Spinal cord (tissue), 10 donors: ENCODE results near the gene SRSF11. TPM values are rescaled to one million over a fixed set of nuclear protein-coding genes. Genes with fewer than 3 reads are reported as not detected.
"Not testable (repeated sequence)": the region's sequence is repeated elsewhere in the genome, so short reads cannot be mapped to it uniquely, and the experiment has no call there.

Experiments
- DNase-seq, 6 donors: peaks; one replicate each; pipeline versions ENCODE4 v3.0.0 to v3.0.0-alpha.2; 2013 to 2015; ENCODE audit warnings: low spot score in 6 of 6, low read depth in 4 of 6
- H3K27ac ChIP-seq: one replicate; pipeline ENCODE4 v1.5.1; 2013; ENCODE audit warnings: low read depth, low read length, control low read depth
- H3K27me3 ChIP-seq: one replicate; pipeline ENCODE4 v1.6.1; 2013; ENCODE audit warnings: low read length; ENCODE audit not compliant: control insufficient read depth, insufficient read depth
- H3K36me3 ChIP-seq: one replicate; pipeline ENCODE4 v1.6.1; 2013; ENCODE audit warnings: low read length; ENCODE audit not compliant: control insufficient read depth, insufficient read depth
- H3K4me1 ChIP-seq: one replicate; pipeline ENCODE4 v1.6.1; 2013; ENCODE audit warnings: low read length; ENCODE audit not compliant: control insufficient read depth, insufficient read depth
- H3K4me3 ChIP-seq: one replicate; pipeline ENCODE4 v1.5.1; 2013; ENCODE audit warnings: low read depth, low read length, control low read depth
- H3K9me3 ChIP-seq: one replicate; pipeline ENCODE4 v1.6.1; 2013; ENCODE audit warnings: low read length; ENCODE audit not compliant: control insufficient read depth, insufficient read depth
- WGBS: methylation state at CpG from one replicate; pipeline ENCODE4 v1.1.5; 2013; ENCODE audit warnings: missing lambda C conversion rate; ENCODE audit not compliant: insufficient coverage; 5-methylcytosine and 5-hydroxymethylcytosine counted together
- polyA plus RNA-seq, 2 donors: library from polyadenylated mRNA; unstranded; fragments of 120-200 nt; gene quantifications; one replicate each; pipeline ENCODE4 v1.2.1, GENCODE V29; 2013; ENCODE audit not compliant: insufficient read length in 2 of 2
- total RNA-seq, 2 donors: library from RNA; depleted of rRNA in 1 of 2; stranded (reverse); fragments of 120-200 nt in 1 of 2; fragments of >200 nt in 1 of 2; gene quantifications; one replicate each; pipeline versions ENCODE4 v1.2.3 to v1.2.4, GENCODE V29; 2013 to 2014
- donor health status: healthy.

Gene SRSF11
- total and polyA plus RNA-seq, 4 donors, result 189 to 248 (median 211) TPM

DNA sequence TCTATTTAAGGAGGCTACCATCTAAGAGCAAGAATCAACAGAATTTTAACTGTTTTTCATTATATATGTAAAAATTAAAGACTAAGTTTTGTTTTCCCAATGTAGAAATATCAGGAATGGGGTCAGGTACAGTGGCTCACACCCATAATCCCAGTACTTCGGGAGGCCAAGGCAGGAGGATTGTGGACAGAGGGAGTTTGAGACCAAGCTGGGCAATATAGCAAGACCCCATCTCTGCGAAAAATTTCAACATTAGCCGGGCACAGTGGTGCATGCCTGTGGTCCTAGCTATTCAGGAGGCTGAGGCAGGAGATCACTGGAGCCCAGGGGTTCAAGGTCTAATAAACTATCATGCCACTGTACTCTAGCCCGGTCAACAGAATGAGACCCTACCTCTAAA lies 21.1 kb upstream of the SRSF11 start:
- no peak overlapping the region for H3K4me3 ChIP-seq
- no peaks in the 10 kb centered on the region for H3K9me3 ChIP-seq
- H3K4me1 ChIP-seq, result no peaks in the 10 kb centered on the region
- no peaks in the 10 kb centered on the region for H3K36me3 ChIP-seq
- WGBS, result 100% methylated on average over 1 of the region's 4 CpGs
- H3K27ac ChIP-seq, result no peak overlapping the region
- DNase-seq, result no peak
- H3K27me3 ChIP-seq, result no peaks in the 10 kb centered on the region

DNA sequence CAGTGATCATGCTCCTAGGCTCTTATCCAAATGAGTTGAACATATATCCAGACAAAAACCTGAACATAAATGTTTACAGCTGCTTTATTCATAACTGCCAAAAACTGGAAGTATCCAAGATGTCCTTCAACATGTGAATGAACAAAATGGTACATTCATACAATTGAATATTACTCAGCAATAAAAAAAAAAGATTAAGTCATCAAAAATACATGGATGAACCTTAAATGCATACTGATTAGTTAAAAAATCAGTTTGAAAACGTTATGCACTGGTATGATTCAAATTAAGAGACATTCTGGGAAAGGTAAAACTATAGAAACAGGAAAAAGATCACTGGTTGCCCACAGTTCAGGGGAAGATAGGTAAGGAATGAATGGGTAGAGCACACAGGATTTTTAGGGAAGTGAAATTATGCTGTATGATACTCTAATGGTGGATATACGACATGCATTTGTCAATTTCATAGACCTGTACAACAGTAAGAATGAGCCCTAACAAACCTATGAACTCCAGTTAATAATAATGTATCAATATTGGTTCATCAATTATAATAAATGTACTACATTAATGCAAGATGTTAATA lies 18.9 kb upstream of the SRSF11 start:
- H3K4me3 ChIP-seq, result no peak overlapping the region
- H3K4me1 ChIP-seq, result peaks cover 6% of the 10 kb centered on the region
- H3K36me3 ChIP-seq, result peaks cover 2% of the 10 kb centered on the region
- H3K27me3 ChIP-seq, result no peaks in the 10 kb centered on the region
- no peak for DNase-seq
- no peaks in the 10 kb centered on the region for H3K9me3 ChIP-seq
- H3K27ac ChIP-seq, result no peak overlapping the region
- 70% methylated on average over 1 of the region's 2 CpGs for WGBS

DNA sequence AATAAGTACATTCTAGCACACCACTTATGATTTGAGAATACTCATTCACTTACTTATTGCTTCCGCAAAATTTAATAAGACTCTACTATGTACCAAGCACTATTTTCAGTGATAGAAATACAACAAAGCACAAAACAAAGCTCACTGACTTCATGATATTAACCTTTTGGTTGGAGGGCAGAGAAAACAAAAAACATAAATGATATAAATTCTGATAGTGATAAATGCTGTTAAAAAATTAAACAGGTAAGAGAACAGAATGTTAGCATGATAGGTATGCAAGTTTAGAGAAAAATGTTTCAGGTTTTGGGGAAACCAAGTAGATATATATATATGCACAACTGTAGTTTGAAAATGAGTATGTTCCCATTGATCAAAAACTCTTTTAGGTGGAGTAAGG lies 17.0 kb upstream of the SRSF11 start:
- peak overlapping the region; percentile 94 for H3K4me3 ChIP-seq
- peaks cover 5% of the 10 kb centered on the region for H3K36me3 ChIP-seq
- H3K4me1 ChIP-seq, result peaks cover 6% of the 10 kb centered on the region
- no peaks in the 10 kb centered on the region for H3K9me3 ChIP-seq
- DNase-seq, result no peak
- no peaks in the 10 kb centered on the region for H3K27me3 ChIP-seq
- no peak overlapping the region for H3K27ac ChIP-seq
- WGBS, result no CpG with 5 or more reads among the region's 1 CpG

DNA sequence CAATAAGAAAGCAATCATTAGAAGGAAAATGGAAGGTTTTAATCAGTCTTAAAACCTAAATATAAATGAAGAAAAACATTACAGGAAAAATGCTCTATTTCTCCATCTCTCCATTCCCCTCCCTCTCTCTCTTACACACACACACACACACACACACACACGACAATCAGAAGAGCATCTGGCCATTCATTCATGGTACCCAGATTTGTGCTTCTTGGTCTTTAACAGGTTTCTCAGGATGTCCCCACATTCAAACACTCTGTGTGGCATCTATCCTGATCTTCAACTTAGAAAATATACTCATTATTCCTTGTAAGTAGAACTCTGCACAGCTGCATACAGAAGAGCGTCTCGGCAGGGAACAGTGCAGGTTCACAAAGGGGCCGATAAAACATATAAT lies 16.6 kb upstream of the SRSF11 start:
- Histone ChIP-seq H3K36me3 (peaks cover 5% of the 10 kb centered on the region), H3K27ac (peak overlapping the region; percentile 96), H3K4me1 (peaks cover 6% of the 10 kb centered on the region), H3K27me3 (no peaks in the 10 kb centered on the region), H3K9me3 (no peaks in the 10 kb centered on the region), H3K4me3 (peak overlapping the region; percentile 94)
- peak in 1 of 6 donors; percentile 29 for DNase-seq
- 0% methylated on average over 4 of the region's 4 CpGs for WGBS

DNA sequence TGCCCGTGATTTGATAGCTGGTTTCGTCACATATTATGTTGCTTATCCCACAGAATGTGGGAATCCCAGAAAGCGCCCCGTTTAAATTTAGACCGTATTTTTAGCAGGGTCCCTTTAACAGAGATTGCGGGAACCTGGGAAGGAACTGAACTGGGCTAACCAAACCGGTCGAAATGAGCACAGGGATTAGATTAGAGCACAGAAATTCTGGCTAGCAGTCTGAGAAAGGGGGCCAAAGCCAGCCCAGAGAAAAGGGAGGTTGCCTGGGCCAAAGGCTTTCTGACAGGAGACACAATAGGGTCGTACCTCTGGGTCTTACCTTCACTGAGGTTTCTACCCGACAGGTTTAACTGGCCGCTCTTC lies 16.1 kb upstream of the SRSF11 start:
- Histone ChIP-seq H3K36me3 (peaks cover 5% of the 10 kb centered on the region), H3K4me3 (peak overlapping the region; percentile 94), H3K27me3 (no peaks in the 10 kb centered on the region), H3K4me1 (peaks cover 6% of the 10 kb centered on the region), H3K9me3 (no peaks in the 10 kb centered on the region), H3K27ac (peak overlapping the region; percentile 96)
- 0% methylated on average over 11 of the region's 11 CpGs for WGBS
- no peak for DNase-seq

- no peaks in the 10 kb centered on the region for H3K27me3 ChIP-seq
- WGBS, result 0% methylated on average over 38 of the region's 47 CpGs
- H3K4me3 ChIP-seq, result peak within 1 kb of the TSS; percentile 94
- H3K9me3 ChIP-seq, result no peaks in the 10 kb centered on the region
- H3K27ac ChIP-seq, result peak within 1 kb of the TSS; percentile 96
- peaks cover 5% of the 10 kb centered on the region for H3K36me3 ChIP-seq
- DNase-seq, result peak; percentile 93 to 99 (median 97)
- peaks cover 6% of the 10 kb centered on the region for H3K4me1 ChIP-seq
Measured at GRCh38 chr1:70205434-70206118, 15.6 kb upstream of the SRSF11 start, which contains the start of gene LRRC40. Gene LRRC40 (minus strand): TSS chr1:70205579. CDS start chr1:70205540, 39 bp downstream.

DNA sequence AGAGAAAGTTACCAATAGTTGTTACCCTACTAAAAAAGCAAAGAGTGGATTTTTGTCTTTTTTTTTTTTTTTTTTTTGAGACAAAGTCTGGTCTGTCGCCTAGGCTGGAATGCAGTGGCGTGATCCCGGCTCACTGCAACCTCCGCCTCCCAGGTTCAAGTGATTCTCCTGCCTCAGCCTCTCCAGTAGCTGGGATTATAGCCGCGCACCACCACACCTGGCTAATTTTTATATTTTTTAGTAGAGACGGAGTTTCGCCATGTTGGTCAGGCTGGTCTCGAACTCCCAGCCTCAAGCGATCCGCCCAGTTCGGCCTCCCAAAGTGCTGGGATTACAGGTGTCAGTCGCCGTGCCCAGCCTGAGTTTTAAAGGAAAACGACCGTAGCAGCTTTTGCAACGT lies 14.3 kb upstream of the SRSF11 start:
- not testable (repeated sequence) for H3K4me1 ChIP-seq, H3K27me3 ChIP-seq, H3K27ac ChIP-seq, H3K36me3 ChIP-seq, H3K9me3 ChIP-seq, DNase-seq
- 89% methylated on average over 14 of the region's 17 CpGs for WGBS
- peak overlapping the region; percentile 94 for H3K4me3 ChIP-seq

DNA sequence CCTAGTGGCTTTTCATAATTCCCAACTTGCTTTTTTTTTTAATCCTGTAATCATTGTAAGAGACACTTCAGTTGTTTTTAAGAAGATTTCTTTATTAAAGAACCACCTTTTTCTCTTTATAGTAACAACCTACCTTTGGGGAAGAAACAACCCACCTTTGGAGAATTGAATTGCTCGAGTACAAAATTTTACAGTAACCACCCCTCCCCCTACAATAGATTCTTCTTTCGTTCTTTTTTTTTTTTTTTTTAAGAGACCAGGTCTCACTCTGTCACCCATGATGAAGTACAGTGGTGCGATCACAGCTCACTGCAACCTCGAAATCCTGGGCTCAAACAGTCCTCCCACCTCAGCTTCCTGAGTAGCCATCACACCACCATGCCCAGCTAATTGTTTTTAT lies 13.7 kb upstream of the SRSF11 start:
- H3K27me3 ChIP-seq, result no peaks in the 10 kb centered on the region
- no peaks in the 10 kb centered on the region for H3K9me3 ChIP-seq
- H3K27ac ChIP-seq, result no peak overlapping the region
- peaks cover 6% of the 10 kb centered on the region for H3K4me1 ChIP-seq
- H3K4me3 ChIP-seq, result no peak overlapping the region
- no peak for DNase-seq
- WGBS, result no CpG with 5 or more reads among the region's 4 CpGs
- peaks cover 5% of the 10 kb centered on the region for H3K36me3 ChIP-seq

GRCh38 chr1:70208292-70208691 lies 12.9 kb upstream of the SRSF11 start:
- no peak for DNase-seq
- 100% methylated on average over 3 of the region's 7 CpGs for WGBS
- H3K36me3 ChIP-seq, result peaks cover 5% of the 10 kb centered on the region

GRCh38 chr1:70210820-70211219 lies 10.4 kb upstream of the SRSF11 start:
- Histone ChIP-seq H3K27ac (no peak overlapping the region), H3K9me3 (no peaks in the 10 kb centered on the region), H3K27me3 (no peaks in the 10 kb centered on the region), H3K4me3 (no peak overlapping the region), H3K36me3 (peaks cover 8% of the 10 kb centered on the region), H3K4me1 (peaks cover 6% of the 10 kb centered on the region)
- WGBS, result no CpG with 5 or more reads among the region's 1 CpG
- no peak for DNase-seq

More at GRCh38 chr1:70208292-70208691, 12.9 kb upstream of the SRSF11 start:
- Histone ChIP-seq H3K27ac (no peak overlapping the region), H3K9me3 (no peaks in the 10 kb centered on the region), H3K4me1 (peaks cover 6% of the 10 kb centered on the region), H3K27me3 (no peaks in the 10 kb centered on the region), H3K4me3 (no peak overlapping the region)
